ENCODE results near the gene ASTN2.

Gene ASTN2

GRCh38 chr9:116378873-116379272 is 1036.0 kb downstream of the ASTN2 start:
- no peak for DNase-seq (ENCODE audit: low spot score)

- peak; percentile 9 for DNase-seq (ENCODE audit: low spot score)
These were observed 1037.6 kb downstream of the ASTN2 start for GRCh38 chr9:116377179-116377798.

All from COLO829 (cell line).